ENCODE measurements around the gene TNFSF15.

- TF ChIP-seq CTCF (tag by site-specific recombination; IDR thresholded peaks at IDR 0.05) (no peak), ZBTB21 (tag by site-specific recombination; IDR thresholded peaks at IDR 0.05) (no peak), ZNF701 (tag by site-specific recombination; IDR thresholded peaks at IDR 0.05) (no peak), ZNF544 (tag by site-specific recombination; IDR thresholded peaks at IDR 0.05) (no peak), ZNF335 (tag by site-specific recombination; conservative IDR thresholded peaks at IDR 0.05) (no peak), ZNF24 (tag by site-specific recombination; IDR thresholded peaks at IDR 0.05) (no peak)
Measured at GRCh38 chr9:114792396-114792795, 13.4 kb downstream of the TNFSF15 start.
